ENCODE measurements around the gene RNF150. TPM values are rescaled to one million over a fixed set of nuclear protein-coding genes. Genes with fewer than 3 reads are reported as not detected.

Gene RNF150
- total and polyA plus RNA-seq, 2 of the 4 experiments (the other 2 are of a cell fraction), result 6.2 to 18.1 TPM

DNA sequence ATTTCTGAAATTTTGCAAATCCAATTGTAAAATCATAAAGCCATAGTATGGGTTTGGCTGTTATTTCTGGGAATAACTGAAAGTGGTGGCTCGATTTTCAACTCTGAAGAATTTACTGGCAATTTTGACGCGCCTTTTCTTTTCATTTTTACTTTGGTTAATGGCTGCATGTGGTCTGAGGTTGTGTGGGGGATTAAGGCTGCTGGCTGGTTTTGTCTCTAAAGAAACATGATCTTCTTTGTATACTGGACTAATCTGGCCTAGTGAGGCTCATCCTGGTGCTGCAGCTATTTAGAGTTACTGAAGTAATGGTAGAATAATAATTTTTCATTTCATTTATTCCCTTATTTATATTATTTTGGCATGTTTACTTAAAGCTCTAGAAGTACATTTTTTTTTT, 164.0 kb downstream of the RNF150 start:
- H4K91ac ChIP-seq (ENCODE audit: insufficient read depth, low read depth, low read length), result no peak overlapping the region
- no peak overlapping the region for H2BK5ac ChIP-seq (ENCODE audit: low read depth, low read length, poor library complexity, severe bottlenecking)
- dilution Hi-C loops (cut with HindIII; ENCODE audit: low sequenced_read_pairs, unreplicated experiment) (no loop called here), intact Hi-C loops (cut with micrococcal nuclease) (no loop called here), in situ Hi-C loops (cut with MboI; ENCODE audit: low sequenced_read_pairs) (no loop called here)
- no peak overlapping the region for H2BK15ac ChIP-seq (ENCODE audit: low read depth, low read length)
- H3K79me1 ChIP-seq (ENCODE audit: low read depth in 1 of 2, low read length in 2 of 2), result no peaks in the 10 kb centered on the region
- H3K9me1 ChIP-seq (ENCODE audit: insufficient read depth, low read length), result no peaks in the 10 kb centered on the region; the same call in 1 of the 2 replicates
- no peak overlapping the region for H3K4me2 ChIP-seq (ENCODE audit: low read depth, low read length)
- H3K9me3 ChIP-seq (ENCODE audit: control insufficient read depth, insufficient read depth, low read length), result no peaks in the 10 kb centered on the region
- no peak overlapping the region for H3K14ac ChIP-seq (replicated peaks; ENCODE audit: low read depth, low read length)
- no peaks in the 10 kb centered on the region for H3K4me1 ChIP-seq (ENCODE audit: control insufficient read depth, insufficient read depth, low read length)
- no peak overlapping the region for H2AK5ac ChIP-seq (ENCODE audit: low read depth, low read length)
- H3K27me3 ChIP-seq (ENCODE audit: control insufficient read depth, insufficient read depth, low read length), result no peaks in the 10 kb centered on the region
- H3K9ac ChIP-seq (ENCODE audit: low read depth, low read length), result no peak overlapping the region
- TF ChIP-seq NFE2L2 (IDR thresholded peaks at IDR 0.05; ENCODE audit: low read depth, low read length), result no peak
- TF ChIP-seq, protein P1, sequence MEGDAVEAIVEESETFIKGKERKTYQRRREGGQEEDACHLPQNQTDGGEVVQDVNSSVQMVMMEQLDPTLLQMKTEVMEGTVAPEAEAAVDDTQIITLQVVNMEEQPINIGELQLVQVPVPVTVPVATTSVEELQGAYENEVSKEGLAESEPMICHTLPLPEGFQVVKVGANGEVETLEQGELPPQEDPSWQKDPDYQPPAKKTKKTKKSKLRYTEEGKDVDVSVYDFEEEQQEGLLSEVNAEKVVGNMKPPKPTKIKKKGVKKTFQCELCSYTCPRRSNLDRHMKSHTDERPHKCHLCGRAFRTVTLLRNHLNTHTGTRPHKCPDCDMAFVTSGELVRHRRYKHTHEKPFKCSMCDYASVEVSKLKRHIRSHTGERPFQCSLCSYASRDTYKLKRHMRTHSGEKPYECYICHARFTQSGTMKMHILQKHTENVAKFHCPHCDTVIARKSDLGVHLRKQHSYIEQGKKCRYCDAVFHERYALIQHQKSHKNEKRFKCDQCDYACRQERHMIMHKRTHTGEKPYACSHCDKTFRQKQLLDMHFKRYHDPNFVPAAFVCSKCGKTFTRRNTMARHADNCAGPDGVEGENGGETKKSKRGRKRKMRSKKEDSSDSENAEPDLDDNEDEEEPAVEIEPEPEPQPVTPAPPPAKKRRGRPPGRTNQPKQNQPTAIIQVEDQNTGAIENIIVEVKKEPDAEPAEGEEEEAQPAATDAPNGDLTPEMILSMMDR (conservative IDR thresholded peaks at IDR 0.05; ENCODE audit: low read depth, low read length), result no peak
- no peak for TF ChIP-seq BHLHE40 (IDR thresholded peaks at IDR 0.05; ENCODE audit: low read depth, low read length)
- TF ChIP-seq, protein P2, sequence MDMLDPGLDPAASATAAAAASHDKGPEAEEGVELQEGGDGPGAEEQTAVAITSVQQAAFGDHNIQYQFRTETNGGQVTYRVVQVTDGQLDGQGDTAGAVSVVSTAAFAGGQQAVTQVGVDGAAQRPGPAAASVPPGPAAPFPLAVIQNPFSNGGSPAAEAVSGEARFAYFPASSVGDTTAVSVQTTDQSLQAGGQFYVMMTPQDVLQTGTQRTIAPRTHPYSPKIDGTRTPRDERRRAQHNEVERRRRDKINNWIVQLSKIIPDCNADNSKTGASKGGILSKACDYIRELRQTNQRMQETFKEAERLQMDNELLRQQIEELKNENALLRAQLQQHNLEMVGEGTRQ (IDR thresholded peaks at IDR 0.05; ENCODE audit: low read depth, low read length), result no peak
- TF ChIP-seq RAD21 (IDR thresholded peaks at IDR 0.05; ENCODE audit: low read length), result no peak
- no peak for TF ChIP-seq MAZ (IDR thresholded peaks at IDR 0.05; ENCODE audit: borderline replicate concordance, low read depth, low read length)
- TF ChIP-seq, protein P3, sequence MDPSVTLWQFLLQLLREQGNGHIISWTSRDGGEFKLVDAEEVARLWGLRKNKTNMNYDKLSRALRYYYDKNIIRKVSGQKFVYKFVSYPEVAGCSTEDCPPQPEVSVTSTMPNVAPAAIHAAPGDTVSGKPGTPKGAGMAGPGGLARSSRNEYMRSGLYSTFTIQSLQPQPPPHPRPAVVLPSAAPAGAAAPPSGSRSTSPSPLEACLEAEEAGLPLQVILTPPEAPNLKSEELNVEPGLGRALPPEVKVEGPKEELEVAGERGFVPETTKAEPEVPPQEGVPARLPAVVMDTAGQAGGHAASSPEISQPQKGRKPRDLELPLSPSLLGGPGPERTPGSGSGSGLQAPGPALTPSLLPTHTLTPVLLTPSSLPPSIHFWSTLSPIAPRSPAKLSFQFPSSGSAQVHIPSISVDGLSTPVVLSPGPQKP (IDR thresholded peaks at IDR 0.05; ENCODE audit: borderline replicate concordance, low read depth, low read length), result no peak
- no peak for TF ChIP-seq RFX5 (IDR thresholded peaks at IDR 0.05; ENCODE audit: low read depth, low read length)
- no peak for TF ChIP-seq CEBPB (IDR thresholded peaks at IDR 0.05; ENCODE audit: low read depth, low read length)
- no peak for TF ChIP-seq SMC3 (IDR thresholded peaks at IDR 0.05; ENCODE audit: low read depth, low read length)
- no peak for TF ChIP-seq FOS (IDR thresholded peaks at IDR 0.05; ENCODE audit: low read depth, low read length)
- no peak for TF ChIP-seq RCOR1 (IDR thresholded peaks at IDR 0.05; ENCODE audit: insufficient replicate concordance, low read length)
- TF ChIP-seq CHD1 (IDR thresholded peaks at IDR 0.05; ENCODE audit: low read depth, low read length), result no peak
- BruUV-seq (replicated peaks), result no TSS peak
- no peak overlapping the region for H3K4ac ChIP-seq (ENCODE audit: low read depth, low read length)
- H3K4me3 ChIP-seq (ENCODE audit: insufficient read depth, low read depth, low read length), result no peak overlapping the region
- H3K23ac ChIP-seq (ENCODE audit: low read depth, low read length), result no peak overlapping the region
- no peak for DNase-seq
- no CpG with 5 or more reads among the region's 3 CpGs for WGBS, 2 experiments (ENCODE audit: extremely low coverage in 2 of 2, insufficient read length in 1 of 2)
- CTCF ChIA-PET, result interaction anchor here (1.2 kb wide), 1 partner anchor 165 kb away, joined by 5 read pairs; no protein-coding TSS in a partner anchor
- H2BK120ac ChIP-seq (ENCODE audit: low read depth, low read length), result no peak overlapping the region
- H3K27ac ChIP-seq (ENCODE audit: insufficient read depth, low read length), result no peak overlapping the region
- no peak overlapping the region for H4K8ac ChIP-seq (ENCODE audit: low read depth in 2 of 2, low read length in 2 of 2)
- no peak overlapping the region for H2BK20ac ChIP-seq (ENCODE audit: low read depth, low read length)
- POLR2A ChIA-PET (ENCODE audit: unreplicated experiment), result no interaction called here
- no peak overlapping the region for H4K5ac ChIP-seq (ENCODE audit: low read depth, low read length)
- no peak overlapping the region for H2AK9ac ChIP-seq (replicated peaks; ENCODE audit: low read depth, low read length, poor library complexity)
- no peak overlapping the region for H2AFZ ChIP-seq (replicated peaks; ENCODE audit: low read length, poor library complexity)
- H3K56ac ChIP-seq (ENCODE audit: extremely low read depth, insufficient read depth, low read length), result no peak overlapping the region
- ATAC-seq (ENCODE audit: low read depth), result no peak
- no peaks in the 10 kb centered on the region for H4K20me1 ChIP-seq (ENCODE audit: insufficient read depth, low read length)
- no peaks in the 10 kb centered on the region for H3K36me3 ChIP-seq (ENCODE audit: control insufficient read depth, insufficient read depth, low read length)
- H3K18ac ChIP-seq (ENCODE audit: low read depth, low read length), result no peak overlapping the region
